GM18870 (cell line): ENCODE measurements around the gene RASSF6.
"Not testable (repeated sequence)": the region's sequence is repeated elsewhere in the genome, so short reads cannot be mapped to it uniquely, and the experiment has no call there.

Experiments used
- ATAC-seq: cut with Tn5 transposase; IDR thresholded peaks from one replicate; pipeline ENCODE4 v1.9.1; 2021; ENCODE audit warnings: moderate library complexity; ENCODE audit not compliant: unreplicated experiment

RASSF6 gene

GRCh38 chr4:73585345-73585744, 34.9 kb downstream of the RASSF6 start:
- no peak for ATAC-seq

- no peak for ATAC-seq
Observed at GRCh38 chr4:73583666-73584065, 36.6 kb downstream of the RASSF6 start.

GRCh38 chr4:73577371-73577770, 42.9 kb downstream of the RASSF6 start:
- ATAC-seq = no peak

- ATAC-seq = no peak
Observed at GRCh38 chr4:73576381-73576780, 43.9 kb downstream of the RASSF6 start.

- no peak for ATAC-seq
Observed at GRCh38 chr4:73575660-73576059, 44.6 kb downstream of the RASSF6 start.

- ATAC-seq = peak; percentile 58
Observed at GRCh38 chr4:73573794-73574528, 46.3 kb downstream of the RASSF6 start.

GRCh38 chr4:73550865-73551264, 69.4 kb downstream of the RASSF6 start:
- ATAC-seq = not testable (repeated sequence)

GRCh38 chr4:73544620-73545019, 75.6 kb downstream of the RASSF6 start:
- no peak for ATAC-seq

- ATAC-seq = no peak
Observed at GRCh38 chr4:73541251-73541650, 79.0 kb downstream of the RASSF6 start.

GRCh38 chr4:73540826-73541225, 79.4 kb downstream of the RASSF6 start:
- ATAC-seq = no peak

GRCh38 chr4:73539386-73539785, 80.8 kb downstream of the RASSF6 start:
- no peak for ATAC-seq

GRCh38 chr4:73538162-73538561, 82.1 kb downstream of the RASSF6 start:
- ATAC-seq = no peak

GRCh38 chr4:73533515-73534422, 86.5 kb downstream of the RASSF6 start:
- ATAC-seq = no peak

GRCh38 chr4:73528171-73528570, 92.1 kb downstream of the RASSF6 start:
- ATAC-seq = no peak

- ATAC-seq = peak; percentile 89
Observed at GRCh38 chr4:73527196-73527595, 93.0 kb downstream of the RASSF6 start.

- ATAC-seq = no peak
Observed at GRCh38 chr4:73525611-73526010, 94.6 kb downstream of the RASSF6 start.

GRCh38 chr4:73523126-73523525, 97.1 kb downstream of the RASSF6 start:
- ATAC-seq = no peak
